GM18526 (cell line): ENCODE data around the gene BDKRB2.

Source experiments
- POLR2A ChIP-seq: IDR thresholded peaks from 3 replicates; pipeline ENCODE4 v1.6.1; 2011; ENCODE audit not compliant: insufficient read length; ENCODE audit errors: extremely low read depth

BDKRB2 gene

DNA sequence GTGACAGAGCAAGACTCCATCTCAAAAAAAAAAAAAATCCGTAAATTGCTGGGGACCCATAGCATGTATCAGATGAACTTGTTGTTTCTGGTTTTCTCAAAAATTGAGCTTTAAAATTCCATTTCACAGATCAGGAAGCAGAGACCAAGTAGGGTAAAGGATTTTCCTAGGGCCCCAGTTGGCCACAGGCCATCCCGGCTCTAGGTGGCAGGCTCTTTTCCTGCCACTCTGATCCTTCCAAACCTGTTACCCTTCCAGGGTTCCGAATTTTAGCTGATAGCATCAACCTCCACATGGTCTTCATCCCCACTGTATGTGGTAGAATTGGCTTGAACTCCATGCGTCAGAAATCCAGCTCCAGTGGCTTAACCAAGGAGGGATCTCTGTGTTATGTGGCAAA is 36.1 kb upstream of the BDKRB2 start:
- TF ChIP-seq POLR2A = no peak

DNA sequence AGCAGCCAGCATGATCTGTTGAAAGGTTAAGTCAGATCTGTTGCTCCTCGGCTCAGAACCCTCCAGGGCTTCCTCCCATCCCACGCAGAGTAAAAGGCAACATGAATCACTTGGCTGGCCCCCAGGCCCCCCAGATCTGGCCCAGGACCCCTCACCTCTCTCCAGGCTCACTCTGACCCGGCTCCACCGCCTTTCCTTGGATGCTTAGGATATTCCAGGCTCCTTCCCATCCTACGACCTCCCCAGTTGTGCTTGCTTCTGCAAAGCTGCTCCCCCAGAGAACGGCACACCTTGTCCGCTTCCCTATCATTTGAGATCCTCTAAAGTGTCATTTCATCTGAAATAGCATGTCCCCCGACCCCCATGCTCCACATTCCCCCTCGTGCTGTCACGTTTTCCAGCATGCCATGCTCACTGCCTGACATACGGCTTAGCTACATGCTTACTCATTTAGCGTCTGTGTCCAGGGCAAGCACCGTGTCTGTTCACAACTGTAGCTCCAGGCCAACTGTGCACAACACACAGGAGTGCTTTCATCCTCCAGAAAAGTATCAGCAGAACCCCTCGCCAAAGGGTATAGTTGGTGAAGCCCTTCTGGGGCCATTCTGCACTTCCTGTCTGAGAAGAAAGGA is 33.6 kb upstream of the BDKRB2 start:
- TF ChIP-seq POLR2A = no peak

DNA sequence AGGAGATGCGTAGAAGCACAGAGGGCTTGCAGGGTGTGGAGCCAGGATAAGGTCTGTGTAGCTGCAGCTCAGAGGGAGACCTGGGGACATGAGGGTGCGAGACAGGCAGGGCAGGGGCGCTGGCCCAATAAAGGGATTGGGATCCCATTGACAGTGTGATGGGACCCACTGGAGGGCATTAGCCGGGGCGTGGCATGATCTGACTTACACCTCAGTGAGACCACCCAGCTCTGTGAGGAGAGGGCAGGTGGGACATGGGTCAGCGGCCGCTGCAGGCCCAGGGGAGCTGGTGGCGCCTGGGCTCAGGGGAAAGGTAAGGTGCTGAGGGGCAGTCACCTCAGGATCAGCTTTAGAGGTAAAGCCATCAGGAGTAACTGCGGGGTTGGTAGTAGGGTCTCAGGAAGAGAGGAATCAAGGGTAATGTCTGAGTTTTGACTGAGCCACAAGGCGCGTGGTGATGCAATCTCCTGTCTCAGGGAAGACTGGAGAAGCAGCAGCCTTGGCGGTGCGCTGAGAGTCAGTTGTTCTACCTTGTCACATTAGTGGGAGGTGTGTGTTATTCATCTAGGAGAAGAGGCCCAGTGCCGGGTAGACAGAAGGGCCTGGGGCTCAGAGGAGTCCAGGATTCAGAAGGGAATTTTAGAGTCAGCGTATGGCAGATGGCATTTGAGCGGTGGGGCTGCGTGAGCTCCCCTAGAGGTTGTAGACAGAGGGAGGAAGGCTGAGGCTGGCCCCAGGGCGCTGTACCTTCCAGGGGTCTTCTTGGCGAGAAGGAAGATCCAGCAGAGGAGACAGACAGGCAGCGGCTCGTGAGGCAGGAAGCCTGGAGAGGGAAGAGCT is 30.8 kb upstream of the BDKRB2 start:
- no peak for TF ChIP-seq POLR2A

DNA sequence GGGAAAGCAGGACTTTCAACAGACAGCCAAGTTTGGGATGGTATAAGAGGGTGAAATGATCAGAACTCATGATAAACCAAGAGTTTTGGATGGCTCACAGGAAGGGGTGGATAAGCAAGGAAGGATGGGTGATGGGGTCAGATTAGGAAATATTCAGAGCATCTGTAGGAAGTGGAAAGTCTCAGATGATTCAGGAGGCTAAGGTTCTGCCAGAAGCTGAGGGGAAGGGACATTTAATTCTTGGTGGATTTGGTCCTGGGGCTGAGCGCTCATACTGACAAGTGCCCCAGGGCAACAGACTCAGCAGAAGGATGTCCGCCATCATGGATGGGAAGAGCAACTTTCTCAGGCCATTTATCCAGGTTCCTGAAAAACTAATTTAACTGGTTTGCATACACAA is 28.4 kb upstream of the BDKRB2 start:
- TF ChIP-seq POLR2A = no peak

DNA sequence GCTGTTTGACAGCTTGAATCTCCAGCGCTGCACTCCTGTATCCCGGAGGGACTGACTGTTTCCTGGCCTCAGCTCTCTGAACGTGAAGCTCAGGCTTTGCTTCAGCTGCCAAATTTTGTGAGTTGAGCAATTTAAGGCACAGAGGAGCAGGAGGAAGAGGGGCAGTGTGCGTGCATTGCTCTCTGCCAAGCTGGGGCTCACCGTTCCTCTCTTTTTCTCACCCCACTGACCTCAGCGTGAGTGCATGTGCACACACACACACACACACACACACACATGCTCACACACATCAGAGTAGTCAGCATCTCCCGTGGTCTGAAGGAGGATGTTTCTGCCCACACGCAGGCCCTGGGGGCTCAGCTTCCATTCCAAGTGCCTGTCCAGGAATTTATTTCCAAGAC is 27.8 kb upstream of the BDKRB2 start:
- no peak for TF ChIP-seq POLR2A

DNA sequence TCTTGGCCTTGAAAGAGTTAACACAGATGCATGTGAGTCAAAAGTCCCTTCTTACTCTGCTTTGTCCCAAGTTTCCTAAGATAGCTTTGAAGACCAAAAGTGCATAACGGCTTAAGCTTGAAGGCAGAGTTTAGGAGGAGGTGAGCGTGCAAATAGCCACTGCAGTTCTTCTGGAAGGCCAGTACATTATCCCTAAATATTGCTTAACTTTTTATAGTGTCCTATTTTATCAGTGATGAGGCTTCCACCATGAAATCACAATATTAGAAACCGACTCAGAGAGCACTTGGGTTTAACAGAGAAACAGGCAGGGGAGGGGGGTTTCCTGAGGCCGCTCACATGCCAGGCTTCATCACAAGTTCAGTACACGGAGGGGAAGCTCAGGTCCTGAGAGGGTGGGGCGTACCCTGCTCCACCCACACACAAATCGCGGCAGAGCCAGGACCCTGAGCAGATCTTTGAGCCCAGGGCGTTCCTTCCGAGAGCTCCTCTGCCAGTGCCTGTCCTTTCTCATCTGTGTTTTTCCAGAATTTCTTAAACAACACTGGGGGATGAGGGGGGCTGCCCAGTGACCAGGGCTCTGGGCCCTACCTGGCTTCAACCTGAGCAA is 26.8 kb upstream of the BDKRB2 start:
- no peak for TF ChIP-seq POLR2A

DNA sequence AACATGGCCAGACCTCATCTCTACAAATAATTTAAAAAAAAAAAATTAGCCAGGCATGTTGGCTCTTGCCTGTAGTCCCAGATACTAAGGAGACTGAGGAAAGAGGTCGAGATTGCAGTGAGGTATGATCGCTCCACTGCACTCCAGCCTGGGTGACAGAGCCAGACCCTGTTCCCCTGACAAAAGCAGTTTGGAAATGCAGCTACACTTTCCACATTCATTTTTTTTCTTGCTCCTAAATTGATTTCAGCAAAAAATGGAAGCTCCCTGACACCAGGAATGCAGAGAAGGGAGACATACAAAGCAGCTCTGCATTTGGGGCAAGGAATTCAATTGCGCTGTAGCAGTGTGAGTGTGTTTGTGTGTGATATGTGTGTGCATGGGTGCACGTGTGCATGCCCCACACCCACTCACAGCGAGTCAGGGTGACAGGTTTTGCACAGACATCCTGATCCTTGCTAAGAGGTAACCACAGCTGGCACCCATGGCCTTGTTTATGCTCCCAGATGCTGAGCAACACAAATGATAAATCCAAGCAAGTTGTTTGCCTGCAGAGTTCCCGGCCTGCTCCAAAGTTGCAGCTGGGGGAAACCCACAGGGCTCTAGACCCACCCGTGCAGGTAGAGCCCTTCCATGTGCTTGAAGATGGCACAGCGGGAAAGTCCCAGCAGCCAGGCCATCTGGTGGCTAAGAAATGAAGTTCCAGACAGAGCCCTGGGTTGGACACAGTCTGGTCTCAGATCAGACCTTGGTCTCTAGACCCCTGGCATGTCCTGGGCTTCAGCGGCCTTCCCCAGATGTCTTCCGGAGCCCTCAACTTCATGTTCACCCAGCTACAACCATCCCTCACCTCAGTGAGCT is 25.9 kb upstream of the BDKRB2 start:
- no peak for TF ChIP-seq POLR2A

DNA sequence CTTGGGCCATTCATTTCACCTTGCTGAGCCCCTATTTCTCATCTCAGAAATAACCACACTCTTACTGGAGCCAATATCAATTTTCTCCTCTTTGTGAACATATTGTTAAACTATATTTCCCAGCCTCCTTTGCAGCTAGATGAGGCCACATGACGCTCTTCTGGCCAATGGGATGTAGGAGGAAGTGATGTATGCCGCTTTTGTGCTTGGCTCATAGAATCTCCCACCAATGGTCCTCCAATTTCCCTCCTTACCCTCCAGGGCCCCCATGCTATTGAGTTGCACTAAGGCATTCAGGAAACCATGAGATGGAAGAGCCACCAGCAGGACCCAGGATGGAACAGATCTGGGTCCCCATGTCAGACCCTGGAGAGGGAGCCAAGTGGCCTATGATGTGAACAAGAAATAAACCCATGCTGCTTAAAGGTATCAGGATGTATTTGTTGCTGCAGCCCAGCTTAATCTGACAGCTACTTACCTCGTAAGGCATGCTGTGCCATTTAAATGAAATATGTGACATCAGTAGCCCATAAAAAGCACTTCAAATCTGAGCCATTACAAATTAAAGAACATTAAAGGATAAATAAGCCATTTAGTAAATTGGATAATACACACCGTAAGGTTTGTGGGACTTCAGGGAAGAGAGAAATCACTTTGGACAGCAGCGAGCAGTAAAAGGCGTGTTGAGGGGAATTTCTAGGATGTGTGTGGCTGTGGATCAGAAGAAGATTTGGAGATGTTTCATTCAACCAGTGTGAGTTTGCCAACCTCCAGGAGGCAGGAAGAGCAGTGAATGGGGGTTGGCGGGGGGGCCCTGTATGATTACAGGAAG is 24.4 kb upstream of the BDKRB2 start:
- TF ChIP-seq POLR2A = no peak

DNA sequence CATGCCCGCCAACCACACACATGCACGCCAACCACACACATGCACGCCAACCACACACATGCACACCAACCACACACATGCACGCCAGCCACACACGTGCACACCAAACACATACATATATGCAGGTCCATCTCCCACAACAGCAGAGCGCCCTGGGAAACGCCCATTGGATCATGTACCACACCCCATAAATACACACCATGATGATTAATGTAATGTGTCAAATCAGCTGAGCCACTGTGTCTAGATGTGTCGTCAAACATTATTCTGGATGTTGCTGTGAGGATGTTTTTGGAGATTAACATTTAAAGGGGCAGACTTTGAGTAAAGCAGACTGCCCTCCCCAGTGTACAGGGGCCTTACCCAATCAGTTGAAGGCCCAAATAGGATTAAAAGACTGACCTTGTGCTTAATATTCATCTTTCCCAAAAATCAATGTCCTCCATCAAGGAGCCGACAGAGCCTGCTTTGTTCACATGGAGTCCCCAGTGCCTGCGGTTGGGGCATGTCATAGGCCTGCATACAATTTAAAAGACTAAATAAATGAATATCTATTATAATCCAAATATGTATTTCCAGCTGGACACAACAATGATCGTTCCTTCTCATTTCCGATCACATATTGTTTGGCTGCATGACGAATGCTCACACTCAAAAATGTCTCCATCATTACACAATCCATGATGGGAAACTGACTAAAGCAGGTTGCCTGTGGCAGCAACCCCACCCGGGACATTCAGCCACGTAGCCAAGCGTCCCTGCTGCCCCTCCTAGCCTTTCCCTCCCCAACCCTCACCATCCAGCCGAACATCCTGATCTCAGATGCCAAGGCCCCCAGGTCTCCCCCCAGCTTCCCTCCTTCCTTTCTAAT is 23.2 kb upstream of the BDKRB2 start:
- TF ChIP-seq POLR2A = no peak

DNA sequence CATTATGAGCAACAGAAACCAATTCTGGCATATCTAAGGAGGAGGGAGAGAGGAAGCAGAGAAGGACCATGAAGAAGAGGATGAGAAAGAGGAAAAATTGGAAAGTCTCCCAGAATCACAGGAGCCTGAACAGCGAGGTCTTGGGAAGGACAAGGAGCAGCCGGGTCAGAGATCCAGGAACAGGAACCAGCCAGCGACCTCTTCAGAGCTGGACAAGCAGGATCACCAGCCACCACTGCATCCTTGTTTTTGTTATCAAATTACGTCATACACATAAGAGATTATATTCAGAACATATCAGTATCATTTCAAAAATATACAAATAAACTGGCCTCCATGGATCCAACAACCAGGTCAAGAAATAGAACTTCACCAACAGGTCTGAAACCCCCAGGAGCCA is 22.1 kb upstream of the BDKRB2 start:
- TF ChIP-seq POLR2A = no peak

DNA sequence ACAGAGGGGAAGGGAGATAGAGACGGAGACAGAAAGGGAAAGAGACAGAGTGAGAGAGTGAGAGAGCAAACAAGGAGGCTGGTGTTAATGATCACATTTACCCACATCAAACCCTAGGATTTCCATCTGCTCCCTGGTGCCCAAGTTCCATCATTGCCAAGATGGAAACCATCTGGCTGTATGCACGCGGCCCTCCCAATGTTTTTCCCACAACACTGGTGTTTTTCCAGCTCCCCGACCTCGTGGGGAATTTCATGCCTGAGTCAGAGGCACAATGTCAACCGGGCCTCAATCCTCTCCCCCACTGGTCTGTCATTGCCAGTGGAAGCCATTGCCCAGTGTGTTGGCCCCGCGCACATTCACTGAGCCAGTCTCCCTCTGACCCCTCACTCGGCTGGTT is 19.9 kb upstream of the BDKRB2 start:
- no peak for TF ChIP-seq POLR2A

DNA sequence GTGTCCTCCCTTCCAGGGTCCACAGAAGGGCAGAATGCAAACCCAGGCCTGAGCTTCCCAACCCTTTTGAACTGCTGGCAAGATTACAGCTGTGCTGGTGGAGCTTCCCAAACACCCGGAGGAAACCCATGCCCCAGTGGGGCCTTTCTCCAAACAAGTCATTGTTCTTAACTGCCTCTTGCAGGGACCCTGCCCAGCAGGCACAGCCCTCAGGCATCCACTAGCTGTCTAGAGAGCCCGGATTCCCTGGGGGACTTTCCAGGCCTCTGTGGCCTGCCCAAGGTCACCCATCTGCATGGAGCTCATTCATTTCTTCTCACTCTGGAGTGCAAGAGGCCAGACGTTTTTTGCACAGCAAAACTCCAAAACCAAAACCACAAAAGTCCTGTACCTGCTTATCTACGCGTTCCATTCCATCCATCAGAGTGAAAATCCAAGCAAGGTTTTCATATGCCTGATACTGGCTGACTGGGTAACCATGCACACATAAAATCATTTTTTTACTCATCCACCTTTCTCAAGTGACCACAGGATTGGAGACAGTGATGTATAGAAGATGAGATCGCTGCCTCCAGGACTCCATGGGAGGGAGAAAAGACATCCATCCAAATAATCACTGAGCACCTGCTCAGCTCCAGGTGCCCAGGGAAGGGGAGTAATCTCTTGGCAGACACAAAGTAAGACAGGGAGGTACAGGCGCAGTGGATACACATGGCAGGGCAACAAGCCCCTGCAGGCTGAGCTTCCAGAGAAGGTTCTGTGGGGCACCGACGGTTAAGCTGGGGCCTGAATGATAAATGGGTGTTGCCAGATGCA is 17.2 kb upstream of the BDKRB2 start:
- no peak for TF ChIP-seq POLR2A

DNA sequence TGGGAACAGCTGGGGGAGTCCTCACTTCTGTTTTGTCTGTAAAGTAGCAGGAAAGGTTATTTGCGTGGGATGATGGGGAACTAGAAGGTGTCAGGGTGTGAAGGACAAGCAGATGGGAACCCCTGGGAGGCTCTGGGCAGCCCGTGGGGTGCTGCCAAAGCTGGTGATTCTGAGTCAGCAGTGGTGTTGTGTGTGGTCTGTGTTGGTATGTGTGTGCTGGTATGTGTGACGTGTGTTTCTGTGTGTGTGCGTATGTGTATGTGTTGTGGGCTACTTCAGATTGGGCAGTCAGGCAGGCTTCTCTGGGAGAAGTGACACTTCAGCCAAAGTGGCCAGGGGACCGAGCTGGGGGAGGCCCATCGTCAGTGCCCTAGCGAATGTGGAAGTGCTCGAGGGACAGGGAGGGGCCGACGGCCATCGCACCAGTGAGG is 15.3 kb upstream of the BDKRB2 start:
- TF ChIP-seq POLR2A = no peak
